ENCODE data around the gene TLCD3A.

The TLCD3A gene

DNA sequence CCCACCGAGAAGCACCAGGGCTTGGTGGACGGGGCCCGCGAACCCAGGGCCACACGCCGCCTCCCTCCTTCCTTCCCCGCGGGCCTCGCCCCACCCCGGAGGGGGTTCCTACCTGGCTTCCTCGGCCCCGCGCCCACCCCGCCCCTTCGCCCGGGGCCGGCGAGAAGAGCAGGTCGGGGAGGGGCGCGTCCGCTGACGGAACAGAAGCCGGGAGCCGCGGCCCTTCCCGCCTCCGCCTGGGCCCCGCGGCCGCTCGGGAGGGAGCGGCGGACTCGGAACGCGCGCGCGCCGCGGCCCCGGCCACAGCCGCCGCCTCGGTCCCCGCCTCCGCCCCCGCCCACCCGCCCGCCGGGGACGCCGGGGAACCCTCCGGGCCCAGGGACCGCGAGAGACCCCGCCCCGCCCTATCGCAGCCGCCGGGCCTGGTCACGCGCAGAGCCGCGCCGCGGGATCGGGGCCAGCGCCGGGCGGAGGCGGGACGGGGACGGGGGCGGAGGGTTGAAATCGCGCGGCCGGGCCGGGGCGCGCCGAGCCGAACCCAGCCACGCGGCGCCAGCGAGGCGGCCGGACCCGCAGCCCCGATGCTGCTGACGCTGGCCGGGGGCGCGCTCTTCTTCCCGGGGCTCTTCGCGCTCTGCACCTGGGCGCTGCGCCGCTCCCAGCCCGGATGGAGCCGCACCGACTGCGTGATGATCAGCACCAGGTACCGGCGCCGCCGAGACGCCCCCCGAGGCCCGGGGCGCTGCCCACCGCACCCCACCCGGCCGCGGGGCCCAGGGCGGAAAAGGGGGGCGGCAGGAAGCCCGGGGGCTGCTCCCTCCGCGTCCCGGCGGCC lies at the start of gene TLCD3A:
TLCD3A (plus strand) TSS at position 530 of the 835 bp plus-strand sequence; CDS start at position 582, 52 bp downstream.
- CTCF ChIA-PET: interaction anchor here (1.6 kb wide), 1 partner anchor 248 kb away, joined by 5 read pairs; the partner anchor contains the start of gene NXN
- H3K4me3 ChIP-seq (ENCODE audit: low read depth, low read length): peak within 1 kb of the TSS; percentile 72
- DNase-seq (ENCODE audit: low read depth, low spot score): no peak
- no peak for TF ChIP-seq CTCF (IDR thresholded peaks at IDR 0.05; ENCODE audit: insufficient read depth, low read length, missing control alignments)
- POLR2A ChIA-PET: no interaction called here

DNA sequence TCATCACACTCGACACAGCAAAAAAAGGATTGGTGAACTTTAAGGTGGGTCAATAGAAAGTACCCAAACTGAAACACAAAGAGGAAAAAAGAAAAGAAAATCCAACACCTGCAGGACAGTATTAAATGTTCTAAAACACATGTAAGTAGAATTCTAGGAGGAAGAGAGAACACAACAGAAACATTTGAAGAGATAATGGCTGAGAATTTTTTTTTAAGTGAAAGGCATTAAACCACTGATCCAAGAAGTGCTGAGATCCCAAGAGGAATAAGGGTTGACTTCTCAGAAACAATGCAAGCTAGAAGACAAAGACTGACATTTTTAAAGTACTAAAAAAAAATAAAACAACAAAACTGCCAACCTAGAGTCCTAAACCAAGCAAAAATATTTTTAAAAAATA lies 49.4 kb upstream of the TLCD3A start:
- TF ChIP-seq CTCF (IDR thresholded peaks at IDR 0.05; ENCODE audit: insufficient read depth, low read length, missing control alignments): no peak
- DNase-seq (ENCODE audit: low read depth, low spot score): no peak
- no peak overlapping the region for H3K4me3 ChIP-seq (ENCODE audit: low read depth, low read length)
- CTCF ChIA-PET: interaction anchor here (0.8 to 4.6 kb wide), 2 partner anchors 17 to 271 kb away, joined by 5 to 17 read pairs; no protein-coding TSS in a partner anchor
- POLR2A ChIA-PET: interaction anchor here (1.3 kb wide), 1 partner anchor 8 kb away, joined by 5 read pairs; no protein-coding TSS in a partner anchor

DNA sequence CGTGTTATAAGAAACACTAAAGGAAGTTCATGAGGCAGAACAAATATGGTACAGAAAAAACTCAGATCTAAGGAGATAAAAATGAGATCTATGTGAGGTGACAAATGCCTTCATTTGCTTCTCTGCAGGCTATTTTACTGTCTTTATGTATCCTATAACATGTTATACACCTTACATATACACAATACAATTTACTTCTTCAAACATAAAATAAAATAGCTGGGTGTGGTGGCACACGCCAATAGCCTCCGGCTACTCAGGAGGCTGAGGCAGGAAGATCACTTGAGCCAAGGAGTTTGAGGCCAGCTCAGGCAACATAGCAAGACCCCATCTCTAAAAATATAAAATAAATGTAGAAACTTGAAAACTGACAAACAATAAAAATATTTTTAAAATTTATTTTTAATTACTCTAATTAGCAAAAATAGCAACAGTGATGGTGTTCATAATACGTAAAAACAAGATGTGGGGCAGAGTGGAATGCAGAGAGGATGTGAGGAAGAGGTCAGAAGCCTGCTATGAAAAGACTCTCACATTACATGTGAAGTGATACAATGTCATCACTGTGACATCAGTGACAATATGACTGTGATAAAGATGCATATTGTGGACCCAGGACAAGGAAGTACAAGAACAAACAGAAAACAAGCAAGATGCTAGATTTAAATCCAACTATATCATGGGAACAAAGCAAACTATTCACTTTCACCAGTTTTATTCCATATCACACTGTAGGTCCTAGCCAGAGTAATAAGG lies 48.7 kb upstream of the TLCD3A start:
- no peak overlapping the region for H3K4me3 ChIP-seq (ENCODE audit: low read depth, low read length)
- POLR2A ChIA-PET: no interaction called here
- CTCF ChIA-PET: interaction anchor here (0.8 to 4.6 kb wide), 2 partner anchors 16 to 271 kb away, joined by 5 to 17 read pairs; no protein-coding TSS in a partner anchor
- no peak for DNase-seq (ENCODE audit: low read depth, low spot score)
- TF ChIP-seq CTCF (IDR thresholded peaks at IDR 0.05; ENCODE audit: insufficient read depth, low read length, missing control alignments): no peak

DNA sequence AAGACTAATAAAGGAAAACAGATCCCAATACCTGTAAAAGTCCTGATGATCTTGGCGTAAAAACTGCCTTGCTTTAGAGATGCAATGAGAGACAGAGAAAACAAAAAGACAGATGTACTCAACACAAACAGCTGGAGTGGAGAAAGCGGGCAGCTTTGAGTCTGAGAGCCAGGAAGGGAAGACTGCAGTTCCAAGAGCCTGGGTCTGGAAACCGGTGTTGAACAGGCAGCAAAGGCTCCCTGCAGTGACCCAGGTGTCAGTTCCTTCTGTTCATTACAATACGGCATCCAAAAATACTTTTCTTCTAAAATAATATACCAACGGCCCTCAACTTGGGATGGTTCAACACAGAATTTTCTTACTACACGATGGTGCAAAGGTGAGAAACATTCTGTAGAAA lies 47.4 kb upstream of the TLCD3A start:
- TF ChIP-seq CTCF (IDR thresholded peaks at IDR 0.05; ENCODE audit: insufficient read depth, low read length, missing control alignments): no peak
- no peak overlapping the region for H3K4me3 ChIP-seq (ENCODE audit: low read depth, low read length)
- CTCF ChIA-PET: interaction anchor here (0.6 to 3.9 kb wide), 2 partner anchors 9 to 273 kb away, joined by 3 to 24 read pairs; no protein-coding TSS in a partner anchor
- POLR2A ChIA-PET: no interaction called here
- no peak for DNase-seq (ENCODE audit: low read depth, low spot score)

DNA sequence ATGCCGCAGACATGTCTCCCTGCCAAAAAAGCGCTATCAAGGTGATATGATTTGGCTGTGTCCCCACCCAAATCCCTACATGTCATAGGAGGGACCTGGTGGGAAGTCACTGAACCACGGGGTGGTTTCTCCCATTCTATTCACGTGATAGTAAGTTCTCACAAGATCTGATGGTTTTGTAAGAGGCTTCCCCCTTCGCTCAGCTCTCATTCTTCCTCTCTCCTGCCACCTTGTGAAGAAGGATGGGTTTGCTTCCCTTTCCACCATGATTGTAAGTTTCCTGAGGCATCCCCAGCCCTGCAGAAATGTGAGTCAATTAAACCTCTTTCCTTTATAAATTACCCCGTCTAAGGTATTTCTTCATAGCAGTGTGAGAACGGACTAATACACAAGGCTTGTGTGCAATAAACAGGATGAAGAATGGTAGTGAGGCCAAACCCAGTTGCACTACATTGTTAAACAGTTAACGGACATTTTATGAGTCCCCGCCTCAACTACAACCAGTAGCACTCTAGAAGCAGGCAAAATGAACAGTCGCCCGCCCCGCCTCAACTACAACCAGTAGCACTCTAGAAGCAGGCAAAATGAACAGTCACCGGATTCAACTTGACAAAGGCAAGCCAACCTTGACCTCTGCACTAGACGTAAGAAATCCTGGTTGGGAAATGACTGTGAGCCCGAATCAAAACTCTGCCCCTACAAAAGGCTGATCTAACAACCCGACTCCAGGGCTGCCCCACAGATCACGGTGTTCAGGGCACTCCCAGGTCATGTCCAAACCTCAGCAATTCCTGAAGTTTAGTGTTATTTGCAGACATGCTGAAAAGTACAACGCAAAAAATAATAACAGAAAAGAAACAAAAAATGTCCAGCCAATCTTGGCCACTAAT lies 44.1 kb upstream of the TLCD3A start:
- peak; percentile 35 for TF ChIP-seq CTCF (IDR thresholded peaks at IDR 0.05; ENCODE audit: insufficient read depth, low read length, missing control alignments)
- ChIA-PET CTCF (interaction anchor here (0.8 to 4.3 kb wide), 13 partner anchors 10 to 292 kb away, joined by 3 to 27 read pairs (median 4); no protein-coding TSS in a partner anchor), POLR2A (no interaction called here)
- no peak overlapping the region for H3K4me3 ChIP-seq (ENCODE audit: low read depth, low read length)
- no peak for DNase-seq (ENCODE audit: low read depth, low spot score)

Data from AG04449 (cell line).